AG09309 (cell line): ENCODE results near the gene SPEM2.
A peak's percentile ranks its signal among the peaks of the same experiment; 100 is the strongest.

Source experiments
- DNase-seq: peaks from one replicate; pipeline ENCODE4 v3.0.0-alpha.2; 2010; ENCODE audit warnings: low read depth
- H3K4me3 ChIP-seq: 2 replicates; pipeline ENCODE4 v1.5.1; 2011; ENCODE audit warnings: mild to moderate bottlenecking, low read depth, low read length, moderate library complexity; ENCODE audit not compliant: control insufficient read depth
- TF ChIP-seq, protein P1 (sequence below): IDR thresholded peaks from 2 replicates; pipeline ENCODE4 v1.5.1; 2011; ENCODE audit warnings: mild to moderate bottlenecking, low read depth, low read length, inconsistent platforms; ENCODE audit not compliant: insufficient read depth, control insufficient read depth; ENCODE audit errors: missing control alignments

The SPEM2 gene

DNA sequence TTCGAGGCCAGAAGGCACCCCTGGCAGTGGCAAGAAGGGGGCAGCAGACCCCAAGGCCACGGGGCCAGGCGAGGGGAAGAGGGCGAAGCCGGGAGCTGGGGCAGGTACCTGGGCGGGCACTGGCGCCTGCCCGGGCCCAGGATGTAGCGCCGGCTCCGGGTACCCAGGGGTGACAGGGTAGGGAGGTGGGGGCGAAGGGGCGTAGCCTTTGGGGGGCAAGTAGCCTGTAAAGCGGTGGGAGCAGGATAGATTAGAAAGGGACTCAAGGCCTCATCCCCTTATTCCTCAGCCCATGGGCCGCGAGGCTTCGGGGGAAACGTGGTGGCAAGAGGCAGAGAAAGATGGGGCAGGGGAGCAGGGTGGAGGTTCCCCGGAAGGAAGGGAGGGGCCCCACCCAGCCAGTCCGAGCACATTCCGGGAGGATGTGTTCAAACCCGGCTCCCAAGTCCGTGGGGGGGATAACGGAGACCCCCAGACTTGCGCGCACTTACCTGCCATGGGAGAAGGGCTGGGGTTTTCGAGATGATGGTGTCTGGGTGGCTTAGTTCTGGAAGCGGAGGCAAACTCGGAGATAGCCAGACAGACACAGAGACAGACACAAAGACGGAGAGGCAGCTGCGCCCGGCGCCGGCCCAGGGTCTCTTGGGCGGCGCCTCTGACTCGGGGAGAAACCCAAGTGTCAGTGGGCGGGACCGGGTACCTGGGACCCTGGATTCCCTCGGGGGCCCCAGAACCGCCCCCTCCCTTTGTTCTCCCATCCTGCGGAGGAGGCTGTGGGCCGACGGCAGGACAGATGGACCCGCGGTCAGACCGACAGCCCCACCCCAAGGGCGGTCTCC lies 31.6 kb upstream of the SPEM2 start:
- DNase-seq: no peak
- H3K4me3 ChIP-seq: peak overlapping the region; percentile 78
- TF ChIP-seq, protein P1, sequence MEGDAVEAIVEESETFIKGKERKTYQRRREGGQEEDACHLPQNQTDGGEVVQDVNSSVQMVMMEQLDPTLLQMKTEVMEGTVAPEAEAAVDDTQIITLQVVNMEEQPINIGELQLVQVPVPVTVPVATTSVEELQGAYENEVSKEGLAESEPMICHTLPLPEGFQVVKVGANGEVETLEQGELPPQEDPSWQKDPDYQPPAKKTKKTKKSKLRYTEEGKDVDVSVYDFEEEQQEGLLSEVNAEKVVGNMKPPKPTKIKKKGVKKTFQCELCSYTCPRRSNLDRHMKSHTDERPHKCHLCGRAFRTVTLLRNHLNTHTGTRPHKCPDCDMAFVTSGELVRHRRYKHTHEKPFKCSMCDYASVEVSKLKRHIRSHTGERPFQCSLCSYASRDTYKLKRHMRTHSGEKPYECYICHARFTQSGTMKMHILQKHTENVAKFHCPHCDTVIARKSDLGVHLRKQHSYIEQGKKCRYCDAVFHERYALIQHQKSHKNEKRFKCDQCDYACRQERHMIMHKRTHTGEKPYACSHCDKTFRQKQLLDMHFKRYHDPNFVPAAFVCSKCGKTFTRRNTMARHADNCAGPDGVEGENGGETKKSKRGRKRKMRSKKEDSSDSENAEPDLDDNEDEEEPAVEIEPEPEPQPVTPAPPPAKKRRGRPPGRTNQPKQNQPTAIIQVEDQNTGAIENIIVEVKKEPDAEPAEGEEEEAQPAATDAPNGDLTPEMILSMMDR: peak; percentile 31

DNA sequence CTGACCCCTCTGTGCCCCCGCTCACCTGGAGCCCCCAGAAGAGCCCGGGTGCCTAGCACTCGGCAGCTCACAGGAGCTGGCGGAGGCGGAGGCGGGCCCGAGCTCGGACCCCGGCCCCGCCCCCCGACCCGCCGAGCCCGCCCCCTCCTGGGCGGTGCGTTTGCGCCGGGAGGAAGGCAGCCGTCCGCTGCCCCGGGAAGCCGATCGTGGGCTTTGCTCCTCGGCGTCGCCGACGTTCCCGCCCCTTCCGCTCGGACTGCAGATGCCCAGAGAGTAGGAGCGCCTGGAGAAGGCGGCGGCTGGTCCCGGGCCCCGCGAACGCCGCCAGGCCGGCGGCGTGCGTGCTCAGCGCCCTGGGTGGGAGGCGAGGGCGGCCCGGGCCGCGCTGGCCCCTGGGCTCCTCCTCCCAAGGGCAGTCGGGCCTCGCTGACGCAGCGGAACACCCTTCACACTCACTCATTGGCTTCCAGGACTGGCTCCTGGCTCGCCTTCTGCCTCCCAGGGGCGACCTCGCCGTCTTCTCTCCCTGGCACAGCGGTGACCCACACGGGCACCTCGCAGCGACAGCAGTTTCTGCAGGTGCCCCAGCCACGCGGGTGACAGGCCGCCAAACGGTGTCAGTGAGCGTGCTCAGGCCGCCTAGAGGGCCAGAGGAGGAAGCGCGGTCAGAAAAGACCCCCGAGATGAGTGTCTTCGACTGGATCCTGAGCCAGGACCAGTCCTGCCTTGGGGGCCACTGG lies 30.8 kb upstream of the SPEM2 start, which contains the start of gene PLSCR3:
Gene PLSCR3 (minus strand): TSS at position 74 of the 740 bp plus-strand sequence. CDS start 415 bp downstream, outside the sequence.
- peak within 1 kb of the TSS; percentile 78 for H3K4me3 ChIP-seq
- DNase-seq: peak; percentile 35
- TF ChIP-seq, protein P1: peak; percentile 46

DNA sequence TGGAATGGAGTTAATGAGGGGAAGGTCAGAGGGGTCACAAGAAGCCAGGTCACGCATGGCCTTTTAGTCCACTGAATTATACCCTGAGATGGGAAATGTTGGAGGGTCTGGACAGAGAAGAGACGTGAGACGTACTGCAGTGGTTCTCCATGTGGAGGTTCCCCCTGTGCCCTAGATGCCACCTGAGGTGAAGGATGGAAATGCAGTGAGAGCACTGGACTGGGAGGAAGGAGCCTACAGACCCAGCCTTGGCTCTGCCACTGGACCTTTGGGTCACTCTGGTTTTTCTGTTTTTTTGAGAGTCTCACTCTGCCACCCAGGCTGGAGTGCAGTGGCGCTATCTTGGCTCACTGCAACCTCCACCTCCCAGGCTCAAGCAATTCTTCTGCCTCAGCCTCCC lies 29.3 kb upstream of the SPEM2 start:
- TF ChIP-seq, protein P1: no peak
- H3K4me3 ChIP-seq: no peak overlapping the region
- no peak for DNase-seq

- H3K4me3 ChIP-seq: no peak overlapping the region
- TF ChIP-seq, protein P1: no peak
- DNase-seq: no peak
Observed at GRCh38 chr17:7398612-7399011, 26.8 kb upstream of the SPEM2 start.

DNA sequence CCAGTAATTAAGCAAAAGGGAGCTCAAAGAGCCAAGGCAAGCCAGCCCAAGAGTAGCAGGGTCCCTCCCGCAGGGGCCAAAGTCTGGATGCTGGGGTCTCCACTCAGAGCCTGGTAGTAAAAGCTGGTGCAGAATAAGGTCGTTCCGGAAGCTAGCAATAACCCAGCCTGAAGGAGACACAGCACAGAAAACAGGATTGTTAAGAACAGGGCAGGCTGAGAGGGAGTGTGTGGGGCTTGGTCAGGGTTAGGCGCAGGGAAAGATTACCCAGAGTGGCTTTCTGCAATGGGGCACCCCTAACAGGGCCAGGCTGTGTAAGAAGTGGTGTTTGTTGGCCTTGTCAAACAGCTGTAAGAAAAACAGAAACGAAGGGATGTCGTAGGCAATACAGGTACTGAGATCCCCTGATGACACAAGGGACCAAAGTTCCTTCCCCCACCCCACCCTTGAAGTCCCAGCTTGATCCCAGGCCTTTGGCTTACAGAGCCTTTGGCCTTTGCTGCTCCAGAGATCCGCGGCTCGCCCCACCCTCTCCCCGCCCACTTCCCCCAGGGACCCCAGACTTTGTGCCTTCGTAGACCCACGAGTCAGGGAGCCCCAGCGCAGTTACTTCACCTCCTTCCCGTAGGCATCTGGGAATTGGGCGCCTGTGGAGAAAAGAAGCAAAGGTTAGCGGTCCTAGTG lies 22.2 kb upstream of the SPEM2 start:
- peak overlapping the region; percentile 73 for H3K4me3 ChIP-seq
- TF ChIP-seq, protein P1: no peak
- DNase-seq: no peak

GRCh38 chr17:7403727-7403976 lies 21.8 kb upstream of the SPEM2 start:
- TF ChIP-seq, protein P1: no peak
- DNase-seq: peak; percentile 8
- H3K4me3 ChIP-seq: peak overlapping the region; percentile 73
